ENCODE measurements around the gene EIF4G1.
"Not testable (repeated sequence)": the region's sequence is repeated elsewhere in the genome, so short reads cannot be mapped to it uniquely, and the experiment has no call there.

The EIF4G1 gene

GRCh38 chr3:184334470-184335158 is 20.2 kb downstream of the EIF4G1 start:
- no peak overlapping the region for H3K4me3 ChIP-seq (ENCODE audit: insufficient read depth, low read depth, low read length)
- H3K36me3 ChIP-seq (ENCODE audit: control insufficient read depth, insufficient read depth, low read length), result peaks cover 32% of the 10 kb centered on the region
- H3K27me3 ChIP-seq (ENCODE audit: control insufficient read depth, insufficient read depth, low read length, poor library complexity, severe bottlenecking), result no peaks in the 10 kb centered on the region
- WGBS, 2 experiments, result 91 to 93% methylated on average over 14 to 15 of the region's 15 CpGs
- peak overlapping the region; percentile 23 for H3K27ac ChIP-seq (ENCODE audit: insufficient read depth, low read depth, low read length, poor library complexity, severe bottlenecking)
- H3K4me1 ChIP-seq (ENCODE audit: control insufficient read depth, insufficient read depth, low read length), result peaks cover 27% of the 10 kb centered on the region
- no peaks in the 10 kb centered on the region for H3K9me3 ChIP-seq (ENCODE audit: control insufficient read depth, low read length)

GRCh38 chr3:184335291-184335660 is 20.9 kb downstream of the EIF4G1 start:
- H3K9me3 ChIP-seq (ENCODE audit: control insufficient read depth, low read length), result no peaks in the 10 kb centered on the region
- WGBS, 2 experiments, result 77 to 87% methylated on average over 4 of the region's 4 CpGs
- peak overlapping the region; percentile 95 for H3K27ac ChIP-seq (ENCODE audit: insufficient read depth, low read depth, low read length, poor library complexity, severe bottlenecking)
- peak overlapping the region; percentile 68 for H3K4me3 ChIP-seq (ENCODE audit: insufficient read depth, low read depth, low read length)
- H3K27me3 ChIP-seq (ENCODE audit: control insufficient read depth, insufficient read depth, low read length, poor library complexity, severe bottlenecking), result no peaks in the 10 kb centered on the region
- peaks cover 27% of the 10 kb centered on the region for H3K4me1 ChIP-seq (ENCODE audit: control insufficient read depth, insufficient read depth, low read length)
- H3K36me3 ChIP-seq (ENCODE audit: control insufficient read depth, insufficient read depth, low read length), result peaks cover 31% of the 10 kb centered on the region

- H3K9me3 ChIP-seq (ENCODE audit: control insufficient read depth, low read length), result no peaks in the 10 kb centered on the region
- peaks cover 27% of the 10 kb centered on the region for H3K4me1 ChIP-seq (ENCODE audit: control insufficient read depth, insufficient read depth, low read length)
- 0 to 1% methylated on average over 77 of the region's 77 CpGs for WGBS, 2 experiments
These were observed 21.5 kb downstream of the EIF4G1 start for GRCh38 chr3:184335661-184336546.

GRCh38 chr3:184336547-184337398 is 22.4 kb downstream of the EIF4G1 start:
- H3K27ac ChIP-seq (ENCODE audit: insufficient read depth, low read depth, low read length, poor library complexity, severe bottlenecking), result peak overlapping the region; percentile 95
- H3K27me3 ChIP-seq (ENCODE audit: control insufficient read depth, insufficient read depth, low read length, poor library complexity, severe bottlenecking), result no peaks in the 10 kb centered on the region
- peaks cover 27% of the 10 kb centered on the region for H3K4me1 ChIP-seq (ENCODE audit: control insufficient read depth, insufficient read depth, low read length)
- peak overlapping the region; percentile 68 for H3K4me3 ChIP-seq (ENCODE audit: insufficient read depth, low read depth, low read length)
- H3K36me3 ChIP-seq (ENCODE audit: control insufficient read depth, insufficient read depth, low read length), result peaks cover 24% of the 10 kb centered on the region
- H3K9me3 ChIP-seq (ENCODE audit: control insufficient read depth, low read length), result no peaks in the 10 kb centered on the region
- 47 to 49% methylated on average over 17 of the region's 17 CpGs for WGBS, 2 experiments

More at GRCh38 chr3:184335661-184336546, 21.5 kb downstream of the EIF4G1 start:
- Histone ChIP-seq H3K27ac (ENCODE audit: insufficient read depth, low read depth, low read length, poor library complexity, severe bottlenecking) (peak overlapping the region; percentile 95), H3K36me3 (ENCODE audit: control insufficient read depth, insufficient read depth, low read length) (peaks cover 31% of the 10 kb centered on the region), H3K27me3 (ENCODE audit: control insufficient read depth, insufficient read depth, low read length, poor library complexity, severe bottlenecking) (no peaks in the 10 kb centered on the region), H3K4me3 (ENCODE audit: insufficient read depth, low read depth, low read length) (peak overlapping the region; percentile 68)

- peak within 1 kb of the TSS; percentile 68 for H3K4me3 ChIP-seq (ENCODE audit: insufficient read depth, low read depth, low read length)
- peaks cover 20% of the 10 kb centered on the region for H3K36me3 ChIP-seq (ENCODE audit: control insufficient read depth, insufficient read depth, low read length)
- H3K27ac ChIP-seq (ENCODE audit: insufficient read depth, low read depth, low read length, poor library complexity, severe bottlenecking), result peak within 1 kb of the TSS; percentile 95
- no peaks in the 10 kb centered on the region for H3K27me3 ChIP-seq (ENCODE audit: control insufficient read depth, insufficient read depth, low read length, poor library complexity, severe bottlenecking)
- H3K4me1 ChIP-seq (ENCODE audit: control insufficient read depth, insufficient read depth, low read length), result peaks cover 27% of the 10 kb centered on the region
- H3K9me3 ChIP-seq (ENCODE audit: control insufficient read depth, low read length), result no peaks in the 10 kb centered on the region
- 90 to 94% methylated on average over 6 of the region's 6 CpGs for WGBS, 2 experiments
These were observed 23.0 kb downstream of the EIF4G1 start, which contains the start of gene FAM131A for GRCh38 chr3:184337399-184337714. Gene FAM131A, plus strand, starts transcription at chr3:184337600. Its CDS starts 31 bp downstream, at chr3:184337631.

- Histone ChIP-seq H3K9me3 (ENCODE audit: control insufficient read depth, low read length) (no peaks in the 10 kb centered on the region), H3K4me3 (ENCODE audit: insufficient read depth, low read depth, low read length) (no peak overlapping the region), H3K36me3 (ENCODE audit: control insufficient read depth, insufficient read depth, low read length) (peaks cover 16% of the 10 kb centered on the region), H3K4me1 (ENCODE audit: control insufficient read depth, insufficient read depth, low read length) (peaks cover 27% of the 10 kb centered on the region), H3K27ac (ENCODE audit: insufficient read depth, low read depth, low read length, poor library complexity, severe bottlenecking) (peak overlapping the region; percentile 64), H3K27me3 (ENCODE audit: control insufficient read depth, insufficient read depth, low read length, poor library complexity, severe bottlenecking) (no peaks in the 10 kb centered on the region)
- WGBS, 2 experiments, result 80 to 84% methylated on average over 7 of the region's 7 CpGs
These were observed 23.6 kb downstream of the EIF4G1 start for GRCh38 chr3:184337981-184338380.

- H3K27ac ChIP-seq (ENCODE audit: insufficient read depth, low read depth, low read length, poor library complexity, severe bottlenecking), result peak overlapping the region; percentile 64
- WGBS, 2 experiments, result 28 to 37% methylated on average over 37 of the region's 37 CpGs
- no peaks in the 10 kb centered on the region for H3K27me3 ChIP-seq (ENCODE audit: control insufficient read depth, insufficient read depth, low read length, poor library complexity, severe bottlenecking)
- no peaks in the 10 kb centered on the region for H3K9me3 ChIP-seq (ENCODE audit: control insufficient read depth, low read length)
- H3K36me3 ChIP-seq (ENCODE audit: control insufficient read depth, insufficient read depth, low read length), result peaks cover 14% of the 10 kb centered on the region
- peaks cover 31% of the 10 kb centered on the region for H3K4me1 ChIP-seq (ENCODE audit: control insufficient read depth, insufficient read depth, low read length)
- H3K4me3 ChIP-seq (ENCODE audit: insufficient read depth, low read depth, low read length), result peak overlapping the region; percentile 11
These were observed 24.1 kb downstream of the EIF4G1 start for GRCh38 chr3:184338511-184338945.

GRCh38 chr3:184339001-184339400 is 24.6 kb downstream of the EIF4G1 start:
- 68 to 69% methylated on average over 8 of the region's 8 CpGs for WGBS, 2 experiments
- peak overlapping the region; percentile 11 for H3K4me3 ChIP-seq (ENCODE audit: insufficient read depth, low read depth, low read length)
- H3K27ac ChIP-seq (ENCODE audit: insufficient read depth, low read depth, low read length, poor library complexity, severe bottlenecking), result peak overlapping the region; percentile 64

GRCh38 chr3:184339451-184340135 is 25.2 kb downstream of the EIF4G1 start:
- H3K9me3 ChIP-seq (ENCODE audit: control insufficient read depth, low read length); H3K27ac ChIP-seq (ENCODE audit: insufficient read depth, low read depth, low read length, poor library complexity, severe bottlenecking); H3K4me3 ChIP-seq (ENCODE audit: insufficient read depth, low read depth, low read length); H3K36me3 ChIP-seq (ENCODE audit: control insufficient read depth, insufficient read depth, low read length); H3K27me3 ChIP-seq (ENCODE audit: control insufficient read depth, insufficient read depth, low read length, poor library complexity, severe bottlenecking): not testable (repeated sequence)
- 93 to 94% methylated on average over 19 of the region's 19 CpGs for WGBS, 2 experiments
- peaks cover 33% of the 10 kb centered on the region for H3K4me1 ChIP-seq (ENCODE audit: control insufficient read depth, insufficient read depth, low read length)

More at GRCh38 chr3:184339001-184339400, 24.6 kb downstream of the EIF4G1 start:
- Histone ChIP-seq H3K9me3 (ENCODE audit: control insufficient read depth, low read length) (no peaks in the 10 kb centered on the region), H3K4me1 (ENCODE audit: control insufficient read depth, insufficient read depth, low read length) (peaks cover 33% of the 10 kb centered on the region), H3K27me3 (ENCODE audit: control insufficient read depth, insufficient read depth, low read length, poor library complexity, severe bottlenecking) (no peaks in the 10 kb centered on the region), H3K36me3 (ENCODE audit: control insufficient read depth, insufficient read depth, low read length) (peaks cover 11% of the 10 kb centered on the region)

Measured in ectodermal cell (in vitro differentiated cells).